NCI-H2227 (cell line): ENCODE measurements around the gene FBXL22.
"Not testable (repeated sequence)": the region's sequence is repeated elsewhere in the genome, so short reads cannot be mapped to it uniquely, and the experiment has no call there.

Experiments used
- DNase-seq: peaks from one replicate; lab custom pipeline; 2025; ENCODE audit not compliant: unreplicated experiment; lab: John Stamatoyannopoulos, UW

The FBXL22 gene

DNA sequence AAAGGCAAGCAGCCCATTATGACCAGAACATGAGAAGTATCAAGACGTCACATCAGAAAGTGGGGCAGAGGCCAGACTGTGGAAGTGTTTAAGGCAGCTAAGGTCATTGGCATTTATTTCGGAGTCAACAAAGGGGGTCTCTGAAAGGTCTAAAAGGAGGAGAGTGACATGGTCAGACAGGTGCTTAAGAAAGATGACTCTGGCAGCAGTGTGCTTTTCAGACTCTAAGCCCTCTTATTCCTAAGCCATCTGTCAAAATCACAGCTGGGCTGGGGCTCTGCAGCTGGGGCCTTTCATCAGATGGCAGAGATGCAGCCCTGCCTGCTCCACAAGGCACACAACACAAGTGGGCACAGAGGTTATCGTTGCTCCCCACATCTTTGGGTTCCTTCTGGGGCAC is 14.0 kb downstream of the FBXL22 start:
- DNase-seq = no peak

DNA sequence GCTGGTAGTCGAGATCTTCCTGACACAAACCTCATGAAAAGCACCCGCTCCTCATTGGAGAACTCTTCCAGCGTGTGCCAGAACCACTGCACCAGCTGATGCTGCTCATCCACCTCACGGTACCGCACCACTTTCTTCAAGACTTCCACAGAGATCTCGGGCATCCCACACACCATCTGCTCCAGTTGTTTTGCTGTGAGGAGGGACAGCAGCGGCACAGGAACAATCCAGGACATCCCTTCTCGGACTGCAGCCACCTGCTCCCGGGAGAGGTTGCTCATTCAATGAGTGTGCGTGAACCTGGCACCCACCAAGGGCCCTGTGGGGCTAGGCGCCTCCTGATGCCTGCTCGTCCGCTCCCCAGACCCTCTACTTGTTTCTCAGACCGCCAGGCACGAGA is 15.1 kb downstream of the FBXL22 start:
- no peak for DNase-seq

DNA sequence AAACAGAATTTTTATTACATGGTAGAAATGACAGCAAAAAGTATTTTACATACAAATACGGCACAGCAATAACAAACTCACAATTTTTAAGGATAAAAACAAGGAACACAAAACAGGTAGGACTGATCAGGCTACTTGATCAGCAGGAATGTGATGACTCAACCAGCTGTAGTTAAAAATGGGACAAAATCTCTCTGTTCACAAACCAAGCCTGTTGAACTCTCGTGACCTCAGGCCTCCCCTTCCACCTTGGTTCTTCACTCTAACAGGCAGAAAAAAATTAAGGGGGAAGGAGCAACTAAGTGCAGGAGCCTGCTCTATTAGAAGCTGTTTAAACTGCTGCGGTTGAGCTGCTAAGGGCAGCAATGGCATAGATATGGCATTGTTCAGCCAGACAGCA is 18.7 kb downstream of the FBXL22 start:
- DNase-seq = no peak

DNA sequence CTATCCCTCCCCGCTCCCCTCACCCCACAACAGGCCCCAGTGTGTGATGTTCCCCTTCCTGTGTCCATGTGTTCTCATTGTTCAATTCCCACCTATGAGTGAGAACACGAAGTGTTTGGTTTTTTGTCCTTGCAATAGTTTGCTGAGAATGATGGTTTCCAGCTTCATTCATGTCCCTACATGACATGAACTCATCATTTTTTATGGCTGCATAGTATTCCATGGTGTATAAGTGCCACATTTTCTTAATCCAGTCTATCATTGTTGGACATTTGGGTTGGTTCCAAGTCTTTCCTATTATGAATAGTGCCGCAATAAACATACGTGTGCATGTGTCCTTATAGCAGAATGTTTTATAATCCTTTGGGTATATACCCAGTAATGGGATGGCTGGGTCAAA is 20.0 kb downstream of the FBXL22 start:
- not testable (repeated sequence) for DNase-seq

DNA sequence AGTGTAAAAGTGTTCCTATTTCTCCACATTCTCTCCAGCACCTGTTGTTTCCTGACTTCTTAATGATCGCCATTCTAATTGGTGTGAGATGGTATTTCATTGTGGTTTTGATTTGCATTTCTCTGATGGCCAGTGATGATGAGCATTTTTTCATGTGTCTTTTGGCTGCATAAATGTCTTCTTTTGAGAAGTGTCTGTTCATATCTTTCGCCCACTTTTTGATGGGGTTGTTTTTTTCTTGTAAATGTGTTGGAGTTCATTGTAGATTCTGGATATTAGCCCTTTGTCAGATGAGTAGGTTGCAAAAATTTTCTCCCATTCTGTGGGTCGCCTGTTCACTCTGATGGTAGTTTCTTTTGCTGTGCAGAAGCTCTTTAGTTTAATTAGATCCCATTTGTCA is 20.4 kb downstream of the FBXL22 start:
- not testable (repeated sequence) for DNase-seq

DNA sequence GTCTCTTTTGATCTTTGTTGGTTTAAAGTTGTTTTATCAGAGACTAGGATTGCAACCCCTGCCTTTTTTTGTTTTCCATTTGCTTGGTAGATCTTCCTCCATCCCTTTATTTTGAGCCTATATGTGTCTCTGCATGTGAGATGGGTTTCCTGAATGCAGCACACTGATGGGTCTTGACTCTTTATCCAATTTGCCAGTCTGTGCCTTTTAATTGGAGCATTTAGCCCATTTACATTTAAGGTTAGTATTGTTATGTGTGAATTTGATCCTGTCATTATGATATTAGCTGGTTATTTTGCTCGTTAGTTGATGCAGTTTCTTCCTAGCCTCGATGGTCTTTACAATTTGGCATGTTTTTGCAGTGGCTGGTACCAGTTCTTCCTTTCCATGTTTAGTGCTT is 23.6 kb downstream of the FBXL22 start:
- DNase-seq = not testable (repeated sequence)

DNA sequence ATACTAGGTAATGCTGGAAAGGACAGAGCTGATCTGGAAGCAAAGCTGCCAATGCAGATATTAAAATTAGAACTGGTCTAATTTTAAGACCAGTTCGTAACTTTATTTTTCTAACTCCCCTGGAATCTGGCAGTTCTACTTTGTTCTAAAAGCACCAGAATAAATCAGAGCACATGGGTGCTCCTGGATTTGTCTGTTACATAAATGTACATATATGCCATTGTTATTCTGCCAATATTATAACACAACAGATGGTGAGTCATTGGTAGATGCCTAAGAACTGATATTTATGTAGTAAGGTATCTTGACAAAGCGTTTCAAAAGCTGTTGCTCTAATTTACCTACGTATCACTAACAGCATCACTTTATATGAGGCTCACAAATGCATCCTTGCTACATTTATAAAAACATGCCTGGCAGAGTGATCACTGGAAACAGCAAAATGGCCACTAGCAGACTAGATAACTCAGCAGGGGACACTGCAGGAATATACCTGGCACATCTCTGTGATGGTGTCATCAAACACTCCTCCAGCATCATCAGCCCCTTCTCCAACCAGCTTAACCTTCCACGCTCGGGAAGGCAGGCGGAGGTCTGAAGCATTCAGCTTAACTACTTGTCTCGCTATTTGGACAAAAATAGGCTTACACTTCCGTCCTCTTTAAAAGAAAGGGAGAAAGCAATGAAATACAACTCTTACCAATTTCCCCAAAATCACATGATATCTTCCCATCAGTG is 26.2 kb downstream of the FBXL22 start:
- DNase-seq = no peak

DNA sequence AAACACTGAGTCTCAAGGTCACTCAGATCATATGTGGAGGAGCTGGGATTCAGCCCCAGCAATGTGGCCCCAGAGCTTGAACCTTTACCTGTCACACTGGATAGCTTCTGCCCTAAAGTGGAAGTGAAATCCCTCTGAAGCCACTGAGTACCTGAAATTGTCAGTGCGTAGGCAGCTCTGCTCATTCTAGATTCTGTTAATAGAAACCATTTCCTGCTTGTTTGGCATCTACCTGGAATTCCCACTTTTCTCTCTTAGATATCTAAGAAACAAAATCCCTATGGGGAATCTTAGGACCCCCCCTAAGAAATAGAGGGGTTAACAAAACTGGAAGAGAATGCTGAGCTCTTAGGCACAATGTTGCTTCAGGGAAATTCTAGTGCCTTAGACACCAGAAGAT is 29.8 kb downstream of the FBXL22 start:
- no peak for DNase-seq

DNA sequence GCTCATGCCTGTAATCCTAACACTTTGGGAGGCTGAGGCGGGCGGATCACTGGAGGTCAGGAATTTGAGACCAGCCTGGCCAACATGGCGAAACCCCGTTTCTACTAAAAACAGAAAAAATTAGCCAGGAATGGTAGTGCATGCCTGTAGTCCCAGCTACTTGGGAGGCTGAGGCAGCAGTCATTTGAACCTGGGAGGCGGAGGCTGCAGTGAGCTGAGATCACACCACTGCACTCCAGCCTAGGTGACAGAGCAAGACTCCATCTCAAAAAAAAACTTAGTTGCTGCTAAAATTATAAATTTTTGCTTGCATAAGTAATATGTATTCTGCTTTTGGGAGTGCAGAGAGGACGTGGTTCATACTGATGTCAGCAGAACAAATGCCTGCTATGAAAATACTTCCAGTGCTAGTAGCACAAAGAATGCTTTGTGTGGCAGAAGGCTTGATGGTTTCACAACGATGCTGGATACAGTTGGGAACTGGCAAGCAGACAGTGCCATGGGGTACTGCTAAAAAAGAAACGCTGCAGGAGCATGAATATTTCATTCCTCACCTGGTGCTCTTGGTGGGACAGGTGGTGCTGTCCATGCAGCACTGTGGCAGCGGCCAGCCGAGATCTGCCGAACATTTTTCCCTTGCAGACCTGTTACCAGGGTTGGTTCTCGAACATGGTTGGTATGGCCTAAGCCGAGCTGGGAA is 31.1 kb downstream of the FBXL22 start:
- no peak for DNase-seq

DNA sequence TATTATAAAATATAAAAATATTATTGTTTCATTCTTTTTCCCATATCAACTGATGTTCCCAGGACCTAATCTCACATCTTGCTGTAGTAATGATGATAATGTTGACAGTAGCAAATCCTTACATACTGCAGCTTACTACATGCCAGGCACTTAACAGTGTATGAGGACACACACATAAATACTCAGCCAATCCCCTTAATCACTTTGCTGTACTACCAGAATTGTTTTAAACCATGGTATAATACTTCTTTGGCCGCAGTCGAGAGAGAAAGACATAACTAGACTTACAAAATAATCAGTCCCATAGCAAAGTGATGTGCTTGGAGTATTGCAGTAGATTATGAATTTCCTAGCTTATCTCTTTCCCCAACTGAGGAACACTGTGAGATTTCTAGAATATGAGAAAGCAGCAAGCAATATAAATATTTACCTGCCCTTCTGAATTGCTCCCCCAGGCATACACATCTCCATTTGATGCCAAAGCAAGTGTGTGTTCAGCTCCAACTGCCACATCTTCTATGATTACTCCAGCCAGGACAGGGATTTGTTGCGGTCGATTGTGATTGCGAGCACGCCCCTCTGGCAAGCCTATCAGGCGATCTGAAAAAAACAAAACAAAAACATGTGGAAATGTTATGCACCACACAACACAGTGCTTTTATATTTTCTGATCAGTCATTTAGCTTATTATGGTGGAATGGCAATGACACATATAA is 33.0 kb downstream of the FBXL22 start:
- DNase-seq = no peak

DNA sequence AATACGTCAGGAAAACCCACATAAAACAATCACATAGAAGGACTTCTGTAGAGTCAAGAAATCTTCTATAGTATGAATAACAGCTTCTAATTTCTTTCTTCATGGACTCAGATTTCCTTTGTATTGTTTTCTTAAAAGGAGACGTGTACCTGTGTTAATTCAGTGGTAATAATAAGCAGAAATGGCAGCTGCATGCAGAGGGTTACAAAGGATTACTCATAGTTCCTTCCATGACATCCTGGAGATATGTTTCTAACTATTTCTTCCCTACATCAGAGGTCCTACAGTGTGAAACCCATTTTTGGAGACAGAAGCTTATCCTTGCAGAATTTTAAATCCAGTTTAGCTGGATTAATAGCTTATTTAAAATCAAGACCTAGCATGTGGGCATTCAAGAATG is 36.1 kb downstream of the FBXL22 start:
- DNase-seq = no peak

DNA sequence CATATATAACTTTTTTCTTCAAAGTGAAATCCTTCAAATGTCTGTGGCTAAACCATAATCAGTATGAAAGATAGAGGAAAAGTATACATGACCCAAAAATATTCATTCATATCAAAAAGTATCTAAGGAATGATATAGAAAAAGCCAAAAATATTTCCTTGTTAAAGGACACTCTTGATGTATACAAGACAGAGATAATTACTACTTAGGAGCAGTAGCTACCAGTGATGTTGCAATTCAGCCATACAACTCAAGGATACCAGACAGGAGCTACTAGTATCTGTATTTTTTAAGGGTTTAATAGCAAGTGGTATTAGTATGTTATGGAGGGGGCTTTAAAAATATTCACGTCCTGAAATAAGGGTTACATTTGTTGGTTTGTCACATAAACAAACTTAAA is 37.0 kb downstream of the FBXL22 start:
- DNase-seq = no peak

DNA sequence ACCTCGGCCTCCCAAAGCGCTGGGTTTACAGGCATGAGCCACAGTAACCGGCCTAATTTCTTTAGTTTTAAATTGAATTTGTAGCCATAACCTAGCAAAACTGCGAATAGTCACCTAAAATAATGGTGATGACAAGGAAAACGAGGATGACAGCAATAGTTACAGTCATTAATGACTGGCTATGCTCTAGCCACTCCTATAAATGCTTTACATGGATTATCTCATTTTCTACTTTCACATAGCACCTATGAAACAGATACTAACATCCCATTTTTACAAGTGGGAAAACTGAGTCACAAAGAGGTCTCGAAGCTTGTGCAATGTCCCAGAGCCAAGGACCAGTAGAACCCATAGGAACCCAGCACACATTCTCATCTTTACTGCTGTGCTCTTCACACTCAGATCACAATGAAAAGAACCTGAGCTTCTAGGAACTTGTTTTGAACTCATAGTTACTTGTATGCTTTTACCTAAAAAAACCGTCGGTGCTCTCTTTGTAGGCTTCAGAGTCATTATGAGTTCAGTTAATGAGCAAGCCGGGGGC is 39.4 kb downstream of the FBXL22 start:
- no peak for DNase-seq

DNA sequence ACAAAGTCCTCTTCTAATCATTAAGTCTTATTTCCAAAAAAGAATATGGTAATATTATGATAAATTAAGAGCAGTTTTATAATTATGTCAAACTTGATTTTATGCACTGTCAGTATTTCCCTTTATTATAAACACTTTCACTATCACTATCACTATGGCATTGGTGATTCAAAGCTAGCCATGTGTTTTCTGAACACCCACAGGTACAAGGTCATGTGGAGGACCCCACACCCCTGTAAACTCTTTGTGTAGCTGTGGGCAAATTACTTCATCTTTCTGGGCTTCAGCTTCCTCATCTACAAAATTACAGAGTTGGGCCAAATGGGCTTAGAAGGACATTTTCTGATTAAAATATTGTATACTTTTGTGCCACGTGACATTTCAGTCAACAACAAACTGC is 41.7 kb downstream of the FBXL22 start:
- no peak for DNase-seq

DNA sequence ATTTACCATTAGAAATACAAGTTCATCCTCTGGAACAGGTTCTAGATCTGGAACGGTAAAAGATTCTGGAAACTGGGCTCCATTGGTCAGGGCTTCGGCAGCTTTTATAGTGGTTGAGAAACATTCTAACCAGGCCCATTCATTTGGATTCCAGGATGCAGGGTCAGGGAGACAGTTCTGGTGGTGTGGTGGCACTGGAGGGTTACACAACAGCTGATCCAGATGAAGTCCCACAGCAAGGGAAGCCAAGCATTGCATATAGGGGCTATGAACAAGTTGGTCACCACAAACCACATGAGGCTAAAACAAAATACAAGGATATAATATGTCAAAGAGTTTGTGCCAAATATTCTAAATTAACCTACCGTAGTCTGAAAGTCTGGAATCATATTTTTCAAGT is 43.0 kb downstream of the FBXL22 start:
- DNase-seq = no peak
